ENCODE data around the gene THUMPD1. TPM values are rescaled to one million over a fixed set of nuclear protein-coding genes. Genes with fewer than 3 reads are reported as not detected.

THUMPD1 gene
- total and polyA plus RNA-seq, 2 of the 4 experiments (the other 2 are of a cell fraction), result 34.5 to 109 TPM

- ATAC-seq (ENCODE audit: low read depth) (no peak), DNase-seq (no peak)
- Histone ChIP-seq H3K4me3 (ENCODE audit: insufficient read depth, low read depth, low read length) (no peak overlapping the region), H3K56ac (ENCODE audit: extremely low read depth, insufficient read depth, low read length) (no peak overlapping the region), H3K4me2 (ENCODE audit: low read depth, low read length) (no peak overlapping the region), H2AK5ac (ENCODE audit: low read depth, low read length) (no peak overlapping the region), H2BK120ac (ENCODE audit: low read depth, low read length) (no peak overlapping the region), H2AFZ (replicated peaks; ENCODE audit: low read length, poor library complexity) (no peak overlapping the region), H3K36me3 (ENCODE audit: control insufficient read depth, insufficient read depth, low read length) (no peaks in the 10 kb centered on the region), H4K20me1 (ENCODE audit: insufficient read depth, low read length) (no peaks in the 10 kb centered on the region), H2BK15ac (ENCODE audit: low read depth, low read length) (no peak overlapping the region), H3K27me3 (ENCODE audit: control insufficient read depth, insufficient read depth, low read length) (no peaks in the 10 kb centered on the region), H3K14ac (replicated peaks; ENCODE audit: low read depth, low read length) (no peak overlapping the region), H3K27ac (ENCODE audit: insufficient read depth, low read length) (no peak overlapping the region), H2AK9ac (replicated peaks; ENCODE audit: low read depth, low read length, poor library complexity) (no peak overlapping the region), H3K9me3 (ENCODE audit: control insufficient read depth, insufficient read depth, low read length) (no peaks in the 10 kb centered on the region), H3K79me1 (ENCODE audit: low read depth in 1 of 2, low read length in 2 of 2) (no peaks in the 10 kb centered on the region), H3K18ac (ENCODE audit: low read depth, low read length) (no peak overlapping the region), H2BK20ac (ENCODE audit: low read depth, low read length) (no peak overlapping the region), H3K9me1 (ENCODE audit: insufficient read depth, low read length) (no peaks in the 10 kb centered on the region), H4K91ac (ENCODE audit: insufficient read depth, low read depth, low read length) (no peak overlapping the region), H3K4ac (ENCODE audit: low read depth, low read length) (no peak overlapping the region), H3K9ac (ENCODE audit: low read depth, low read length) (no peak overlapping the region), H3K23ac (ENCODE audit: low read depth, low read length) (no peak overlapping the region), H4K8ac (ENCODE audit: low read depth in 2 of 2, low read length in 2 of 2) (no peak overlapping the region), H3K4me1 (ENCODE audit: control insufficient read depth, insufficient read depth, low read length) (no peaks in the 10 kb centered on the region), H2BK5ac (ENCODE audit: low read depth, low read length, poor library complexity, severe bottlenecking) (no peak overlapping the region), H4K5ac (ENCODE audit: low read depth, low read length) (no peak overlapping the region)
- CTCF ChIA-PET, result no interaction called here
- in situ Hi-C loops (cut with MboI; ENCODE audit: low sequenced_read_pairs), result no loop called here
- intact Hi-C loops (cut with micrococcal nuclease), result no loop called here
- no TSS peak for BruUV-seq (replicated peaks)
- WGBS, 2 experiments (ENCODE audit: extremely low coverage in 2 of 2, insufficient read length in 1 of 2), result 100% methylated on average over 1 of the region's 3 CpGs; no CpG with 5 or more reads in 1 of the 2 experiments
- TF ChIP-seq NFE2L2 (IDR thresholded peaks at IDR 0.05; ENCODE audit: low read depth, low read length) (no peak), CTCF (conservative IDR thresholded peaks at IDR 0.05; ENCODE audit: low read depth, low read length) (no peak), RCOR1 (IDR thresholded peaks at IDR 0.05; ENCODE audit: insufficient replicate concordance, low read length) (no peak), POLR2A (IDR thresholded peaks at IDR 0.05; ENCODE audit: low read depth, low read length) (no peak), MAFK (IDR thresholded peaks at IDR 0.05; ENCODE audit: low read depth, low read length) (no peak), RFX5 (IDR thresholded peaks at IDR 0.05; ENCODE audit: low read depth, low read length) (no peak)
- POLR2A ChIA-PET (ENCODE audit: unreplicated experiment), result no interaction called here
- dilution Hi-C loops (cut with HindIII; ENCODE audit: low sequenced_read_pairs, unreplicated experiment), result no loop called here
These were observed 32.1 kb upstream of the THUMPD1 start for GRCh38 chr16:20773679-20774078.
